GM19025 (cell line): ENCODE results near the gene KLF17.

Experiments
- ATAC-seq: cut with Tn5 transposase; IDR thresholded peaks from one replicate; pipeline ENCODE4 v1.9.1; 2021; ENCODE audit warnings: mild to moderate bottlenecking, low read depth, moderate library complexity; ENCODE audit not compliant: unreplicated experiment

Gene KLF17

GRCh38 chr1:44118682-44119081, at the start of gene KLF17:
Gene KLF17 (plus strand): TSS chr1:44118821. CDS start chr1:44118908, 87 bp downstream.
- ATAC-seq, result no peak

DNA sequence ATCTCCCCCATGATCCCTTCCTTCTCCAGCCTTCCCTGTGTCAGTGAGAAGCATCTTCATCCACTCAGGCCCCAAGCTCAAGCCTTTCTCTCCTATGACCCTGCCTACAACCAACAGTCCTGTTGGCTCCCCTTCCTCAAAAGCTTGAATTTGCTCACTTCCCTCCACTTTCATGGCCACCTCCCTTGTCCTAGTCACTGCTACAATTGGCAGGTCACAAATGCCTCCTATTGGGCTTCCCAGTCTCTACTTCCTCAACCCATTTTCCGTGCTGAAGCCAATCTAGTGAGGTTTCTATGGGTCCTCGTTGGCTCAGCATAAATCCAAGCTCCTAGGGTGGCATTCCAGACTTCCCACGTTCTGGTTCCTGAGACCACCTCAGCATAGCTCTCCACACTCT, 47.2 kb upstream of the KLF17 start:
- ATAC-seq, result no peak

DNA sequence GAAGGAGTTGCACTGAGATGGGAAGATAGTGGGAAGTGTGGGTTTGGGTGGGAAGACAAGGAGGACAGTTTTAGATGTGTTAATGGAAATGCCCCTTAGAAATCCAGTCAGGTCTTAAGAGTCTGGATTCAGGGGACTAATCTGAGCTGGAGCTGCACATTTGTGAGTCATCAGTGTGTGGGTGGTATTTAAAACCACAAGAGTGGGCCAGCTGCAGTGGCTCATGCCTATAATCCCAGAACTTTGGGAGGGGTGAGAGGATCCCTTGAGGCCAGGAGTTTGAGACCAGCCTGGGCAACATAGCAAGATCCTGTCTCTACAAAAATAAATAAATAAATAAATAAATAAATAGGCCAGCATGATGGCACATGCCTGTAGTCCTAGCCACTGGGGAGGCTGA, 46.4 kb upstream of the KLF17 start:
- no peak for ATAC-seq

GRCh38 chr1:44072821-44073220, 45.8 kb upstream of the KLF17 start:
- no peak for ATAC-seq

GRCh38 chr1:44073528-44073927, 45.1 kb upstream of the KLF17 start:
- ATAC-seq, result no peak

- ATAC-seq, result no peak
Observed at GRCh38 chr1:44074415-44074814, 44.2 kb upstream of the KLF17 start.

GRCh38 chr1:44076066-44076465, 42.6 kb upstream of the KLF17 start:
- no peak for ATAC-seq

GRCh38 chr1:44077421-44077820, 41.2 kb upstream of the KLF17 start:
- ATAC-seq, result no peak

DNA sequence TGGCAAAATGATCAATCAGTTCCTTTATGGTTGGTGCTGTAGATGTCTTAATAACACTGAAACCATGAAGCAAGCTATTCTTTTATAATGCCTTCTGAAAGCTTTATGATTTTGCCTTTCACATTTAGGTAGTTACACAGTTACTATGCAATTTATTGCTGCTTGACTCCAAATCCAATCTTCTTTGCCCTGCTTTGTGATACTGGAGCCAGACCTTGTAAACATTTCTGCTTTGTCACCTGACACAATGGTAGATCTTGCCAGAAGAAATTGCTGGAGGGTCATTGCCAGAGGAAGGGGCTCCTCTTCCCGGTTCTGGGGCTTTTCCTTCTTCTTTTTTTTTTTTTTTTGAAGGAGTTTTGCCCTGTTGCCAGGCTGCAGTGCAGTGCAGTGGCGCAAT, 40.5 kb upstream of the KLF17 start:
- no peak for ATAC-seq

GRCh38 chr1:44079566-44079965, 39.1 kb upstream of the KLF17 start:
- no peak for ATAC-seq

DNA sequence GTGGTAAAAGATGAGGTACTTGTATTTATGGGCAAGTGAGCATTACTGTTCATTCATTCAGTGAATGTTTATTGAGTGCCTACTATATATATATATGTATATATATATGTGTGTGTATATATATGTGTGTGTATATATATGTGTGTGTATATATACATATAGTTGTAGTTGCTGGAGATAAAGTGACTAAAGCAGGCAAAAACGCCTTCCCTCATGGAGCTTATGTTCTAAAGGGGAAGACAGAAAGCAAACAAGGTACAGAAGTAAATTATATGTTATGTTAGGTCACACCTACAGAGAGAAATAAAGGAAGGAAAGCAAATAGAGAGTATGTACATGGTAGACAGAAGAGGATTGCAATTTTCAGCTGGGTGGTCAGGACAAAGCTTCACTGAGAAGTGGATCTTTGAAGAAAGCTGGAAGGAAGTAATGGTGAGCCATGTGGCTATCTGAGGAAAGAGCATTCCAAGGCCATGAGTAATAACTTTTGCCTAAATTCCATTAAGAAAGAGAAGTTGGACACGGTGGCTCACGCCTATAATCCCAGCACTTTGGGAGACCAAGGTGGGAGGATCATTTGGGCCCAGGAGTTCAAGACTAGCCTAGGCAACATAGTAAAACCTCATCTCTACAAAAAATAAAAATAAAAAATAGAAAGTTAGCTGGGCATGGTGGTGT, 33.5 kb upstream of the KLF17 start:
- no peak for ATAC-seq

GRCh38 chr1:44086692-44087474, 31.7 kb upstream of the KLF17 start:
- no peak for ATAC-seq

GRCh38 chr1:44089371-44090048, 29.1 kb upstream of the KLF17 start:
- ATAC-seq, result no peak

DNA sequence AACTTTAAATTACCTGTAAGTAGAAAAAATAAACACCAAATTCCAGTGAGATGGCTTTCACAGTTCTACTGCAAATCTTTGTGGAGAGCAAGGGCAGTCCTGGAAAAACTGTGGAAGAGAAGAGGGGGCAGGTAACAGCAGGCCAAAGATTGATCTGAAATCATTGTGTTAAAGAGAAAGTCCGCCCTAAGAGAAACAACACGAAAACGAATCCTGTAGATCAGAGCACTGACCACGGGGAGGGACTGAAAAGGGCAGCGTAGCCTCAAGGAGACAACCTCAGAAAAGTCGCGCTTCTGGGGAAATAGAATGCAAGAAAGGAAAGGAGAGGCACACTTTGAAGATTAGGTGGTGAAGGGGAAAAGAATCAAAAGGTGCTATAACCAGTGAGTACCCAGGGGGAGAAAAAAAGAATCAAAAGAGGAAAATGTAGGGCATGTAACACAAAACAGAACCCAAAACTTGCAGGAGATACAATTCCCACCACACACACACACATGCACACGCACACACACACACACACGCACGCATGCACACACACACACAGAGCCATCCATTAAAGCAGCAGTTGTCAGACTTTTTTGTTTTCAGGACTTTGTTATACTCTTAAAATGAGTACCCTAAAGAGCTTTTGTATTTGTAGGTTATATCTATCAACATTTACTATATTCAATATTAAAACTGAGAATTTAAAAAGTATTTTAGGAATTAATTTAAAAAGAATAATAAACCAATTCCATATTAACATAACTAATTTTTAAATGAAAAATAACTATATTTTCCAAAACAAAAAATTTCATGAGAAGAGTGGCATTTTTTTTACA, 28.0 kb upstream of the KLF17 start:
- ATAC-seq, result no peak

DNA sequence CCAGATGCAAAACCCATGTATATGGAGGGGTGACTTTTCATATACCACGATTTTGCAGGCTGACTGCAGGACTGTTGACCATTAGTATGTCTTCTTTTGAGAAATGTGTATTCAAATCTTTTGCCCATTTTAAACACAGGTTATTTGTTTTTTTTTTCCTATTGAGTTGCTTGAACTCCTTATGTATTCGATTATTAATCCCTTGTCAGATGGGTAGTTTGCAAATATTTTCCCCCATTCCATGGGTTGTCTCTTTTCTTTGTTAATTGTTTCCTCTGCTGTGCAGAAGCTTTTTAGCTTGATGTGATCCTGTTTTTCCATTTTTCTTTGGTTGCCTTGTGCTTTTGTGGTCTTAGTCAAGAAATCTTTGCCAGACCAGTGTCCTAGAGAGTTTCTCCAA, 24.6 kb upstream of the KLF17 start:
- no peak for ATAC-seq

GRCh38 chr1:44100183-44100868, 18.3 kb upstream of the KLF17 start:
- no peak for ATAC-seq

DNA sequence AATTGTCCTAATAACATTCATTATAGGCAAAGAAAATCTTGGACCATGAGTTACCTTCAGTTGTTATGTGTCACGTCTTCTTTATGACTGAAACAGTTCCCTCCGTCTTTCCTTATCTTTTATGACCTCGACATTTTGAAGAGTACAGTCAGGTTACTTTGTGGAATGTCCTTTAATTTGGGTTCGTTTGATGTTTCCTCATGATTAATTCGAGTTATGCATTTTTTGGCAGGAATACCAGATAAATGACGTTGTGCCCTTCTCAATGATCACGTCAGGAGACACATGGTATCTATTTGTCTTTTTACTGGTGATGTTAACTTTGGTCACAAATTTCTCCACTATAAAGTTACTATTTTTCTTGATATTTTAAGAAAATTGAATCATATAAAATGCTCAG, 17.3 kb upstream of the KLF17 start:
- no peak for ATAC-seq

DNA sequence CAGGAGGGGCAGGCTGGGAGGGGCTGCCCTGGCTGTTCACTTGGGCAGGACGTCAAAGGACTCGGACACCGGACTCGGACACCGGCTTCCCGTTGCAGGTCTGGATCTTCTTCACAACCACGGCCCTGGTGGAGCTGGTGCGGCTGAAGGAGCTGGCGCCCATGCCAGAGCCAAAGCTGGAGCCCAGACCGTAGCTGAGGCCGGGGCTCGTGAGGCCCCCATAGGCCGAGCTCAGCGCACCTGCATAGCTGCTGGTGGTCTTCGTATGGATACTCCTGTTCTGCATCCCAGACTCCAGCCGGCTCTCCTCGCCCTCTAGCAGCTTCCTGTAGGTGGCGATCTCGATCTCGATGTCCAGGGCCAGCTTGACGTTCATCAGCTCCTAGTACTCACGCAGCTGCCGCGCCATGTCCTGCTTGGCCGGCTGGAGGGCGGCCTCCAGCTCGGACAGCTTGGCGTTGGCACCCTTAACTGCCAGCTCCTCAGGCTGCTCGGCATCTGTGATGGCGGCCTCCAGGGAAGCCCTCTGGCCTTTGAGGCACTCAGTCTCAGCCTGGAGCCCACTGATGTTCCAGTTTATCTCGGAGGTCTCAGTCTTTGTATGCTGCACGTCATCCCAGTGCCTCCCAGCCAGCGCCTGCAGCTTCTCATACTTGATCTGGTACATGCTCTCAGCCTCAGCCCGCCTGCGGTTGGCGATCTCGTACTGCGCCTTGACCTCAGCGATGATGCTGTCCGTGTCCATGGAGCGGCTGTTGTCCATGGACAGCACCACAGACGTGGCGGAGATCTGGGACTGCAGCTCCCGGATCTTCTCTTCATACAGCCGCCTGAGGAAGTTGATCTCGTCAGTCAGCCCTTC, 15.1 kb upstream of the KLF17 start:
- no peak for ATAC-seq

- no peak for ATAC-seq
Observed at GRCh38 chr1:44105810-44106209, 12.8 kb upstream of the KLF17 start.
